ENCODE measurements around the gene CNOT10.

DNA sequence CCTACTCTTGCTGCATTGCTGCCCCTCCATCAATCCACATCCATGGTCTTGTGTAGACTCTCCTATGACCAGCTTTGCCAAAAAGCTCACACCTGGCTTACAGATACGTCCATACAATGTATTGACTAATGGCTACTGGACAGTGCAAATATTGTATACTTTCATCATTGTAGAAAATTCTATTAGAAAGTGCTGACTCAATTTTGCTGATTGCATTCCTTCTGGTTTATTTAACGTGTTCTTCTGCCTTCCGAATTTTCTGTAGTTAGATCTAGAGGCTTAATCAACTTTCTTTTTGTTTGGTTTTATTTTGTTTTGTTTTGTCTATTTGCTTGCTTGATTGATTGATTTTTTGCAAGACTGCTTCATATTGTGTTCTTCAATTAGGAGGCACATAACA, 29.8 kb upstream of the CNOT10 start:
- TF ChIP-seq, protein P1, sequence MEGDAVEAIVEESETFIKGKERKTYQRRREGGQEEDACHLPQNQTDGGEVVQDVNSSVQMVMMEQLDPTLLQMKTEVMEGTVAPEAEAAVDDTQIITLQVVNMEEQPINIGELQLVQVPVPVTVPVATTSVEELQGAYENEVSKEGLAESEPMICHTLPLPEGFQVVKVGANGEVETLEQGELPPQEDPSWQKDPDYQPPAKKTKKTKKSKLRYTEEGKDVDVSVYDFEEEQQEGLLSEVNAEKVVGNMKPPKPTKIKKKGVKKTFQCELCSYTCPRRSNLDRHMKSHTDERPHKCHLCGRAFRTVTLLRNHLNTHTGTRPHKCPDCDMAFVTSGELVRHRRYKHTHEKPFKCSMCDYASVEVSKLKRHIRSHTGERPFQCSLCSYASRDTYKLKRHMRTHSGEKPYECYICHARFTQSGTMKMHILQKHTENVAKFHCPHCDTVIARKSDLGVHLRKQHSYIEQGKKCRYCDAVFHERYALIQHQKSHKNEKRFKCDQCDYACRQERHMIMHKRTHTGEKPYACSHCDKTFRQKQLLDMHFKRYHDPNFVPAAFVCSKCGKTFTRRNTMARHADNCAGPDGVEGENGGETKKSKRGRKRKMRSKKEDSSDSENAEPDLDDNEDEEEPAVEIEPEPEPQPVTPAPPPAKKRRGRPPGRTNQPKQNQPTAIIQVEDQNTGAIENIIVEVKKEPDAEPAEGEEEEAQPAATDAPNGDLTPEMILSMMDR (IDR thresholded peaks at IDR 0.05) = no peak
- no peak for TF ChIP-seq ZFX (IDR thresholded peaks at IDR 0.05; ENCODE audit: borderline replicate concordance)

Measured in 22Rv1 (cell line).